IMR-90 (cell line): Measurements from ENCODE around the gene LPAR1. TPM values are rescaled to one million over a fixed set of nuclear protein-coding genes. Genes with fewer than 3 reads are reported as not detected.

ENCODE experiments used
- ATAC-seq: fragments of 200-7000 bp; cut with Tn5 transposase; 2 replicates; pipeline ENCODE4 v1.9.1; 2020; ENCODE audit warnings: low read depth, mild to moderate bottlenecking, moderate library complexity
- BruUV-seq: library from RNA; stranded (reverse); fragments of 400-500 nt; replicated peaks from 2 replicates; lab custom pipeline; 2021; lab: Mats Ljungman, UMichigan
- CTCF ChIA-PET: fragments of 300-600 bp; formaldehyde crosslinking; extraction: SDS; loops from one replicate; lab custom pipeline; 2021; ENCODE audit warnings: antibody characterized with exemption; lab: Yijun Ruan, JAX
- POLR2A ChIA-PET: fragments of 300-600 bp; sonication (Branson Sonifier 250); formaldehyde crosslinking; loops from one replicate; lab custom pipeline; 2022; ENCODE audit warnings: antibody characterized with exemption; ENCODE audit not compliant: unreplicated experiment; lab: Charles Lee
- DNase-seq: peaks from one replicate; pipeline ENCODE4 v3.0.0; 2013
- H2AFZ ChIP-seq: replicated peaks from 2 replicates; pipeline ENCODE3; 2013; ENCODE audit warnings: low read length, mild to moderate bottlenecking; ENCODE audit not compliant: poor library complexity
- H2AK5ac ChIP-seq: 2 replicates; pipeline ENCODE4 v1.6.1; 2013; ENCODE audit warnings: low read depth, low read length, inconsistent platforms
- H2AK9ac ChIP-seq: replicated peaks from 2 replicates; pipeline ENCODE3; 2013; ENCODE audit warnings: mild to moderate bottlenecking, low read depth, low read length, moderate library complexity; ENCODE audit not compliant: poor library complexity
- H2BK120ac ChIP-seq: 2 replicates; pipeline ENCODE4 v1.6.1; 2013; ENCODE audit warnings: low read depth, low read length, inconsistent platforms
- H2BK15ac ChIP-seq: 3 replicates; pipeline ENCODE4 v1.6.1; 2013; ENCODE audit warnings: low read depth, low read length, inconsistent platforms
- H2BK20ac ChIP-seq: 2 replicates; pipeline ENCODE4 v1.6.1; 2013; ENCODE audit warnings: low read depth, mild to moderate bottlenecking, inconsistent platforms, low read length, moderate library complexity
- H2BK5ac ChIP-seq: 2 replicates; pipeline ENCODE4 v1.6.1; 2013; ENCODE audit warnings: mild to moderate bottlenecking, low read depth, low read length, inconsistent platforms; ENCODE audit not compliant: poor library complexity, severe bottlenecking
- H3K14ac ChIP-seq: replicated peaks from 2 replicates; pipeline ENCODE4 v1.6.1; 2013; ENCODE audit warnings: low read depth, low read length, inconsistent platforms
- H3K18ac ChIP-seq: 2 replicates; pipeline ENCODE4 v1.6.1; 2013; ENCODE audit warnings: low read depth, low read length, control low read depth
- H3K23ac ChIP-seq: 2 replicates; pipeline ENCODE4 v1.6.1; 2013; ENCODE audit warnings: low read depth, low read length, inconsistent platforms
- H3K27ac ChIP-seq: 2 replicates; pipeline ENCODE4 v1.5.1; 2013; ENCODE audit warnings: mild to moderate bottlenecking, control low read depth, low read length; ENCODE audit not compliant: insufficient read depth
- H3K27me3 ChIP-seq: 2 replicates; pipeline ENCODE4 v1.6.1; 2013; ENCODE audit warnings: low read length; ENCODE audit not compliant: control insufficient read depth, insufficient read depth
- H3K36me3 ChIP-seq: 2 replicates; pipeline ENCODE4 v1.6.1; 2013; ENCODE audit warnings: low read length, mixed read lengths; ENCODE audit not compliant: control insufficient read depth, insufficient read depth
- H3K4ac ChIP-seq: 2 replicates; pipeline ENCODE4 v1.6.1; 2013; ENCODE audit warnings: low read depth, low read length, inconsistent platforms
- H3K4me1 ChIP-seq: 2 replicates; pipeline ENCODE4 v1.6.1; 2013; ENCODE audit warnings: low read length, mixed read lengths; ENCODE audit not compliant: control insufficient read depth, insufficient read depth
- H3K4me2 ChIP-seq: 2 replicates; pipeline ENCODE4 v1.6.1; 2013; ENCODE audit warnings: low read depth, mild to moderate bottlenecking, control low read depth, low read length, moderate library complexity
- H3K4me3 ChIP-seq: 2 replicates; pipeline ENCODE4 v1.5.1; 2013; ENCODE audit warnings: low read depth, mild to moderate bottlenecking, control low read depth, low read length, moderate library complexity; ENCODE audit not compliant: insufficient read depth
- H3K56ac ChIP-seq: 2 replicates; pipeline ENCODE4 v1.6.1; 2013; ENCODE audit warnings: low read length, inconsistent platforms; ENCODE audit not compliant: insufficient read depth; ENCODE audit errors: extremely low read depth
- H3K79me1 ChIP-seq, 2 experiments: 2 replicates each; pipeline ENCODE4 v1.6.1; 2013; ENCODE audit warnings: low read length in 2 of 2, inconsistent platforms in 1 of 2, low read depth in 1 of 2
- H3K9ac ChIP-seq: 2 replicates; pipeline ENCODE4 v1.6.1; 2013; ENCODE audit warnings: low read depth, low read length, control low read depth
- H3K9me1 ChIP-seq: 2 replicates; pipeline ENCODE4 v1.6.1; 2013; ENCODE audit warnings: low read length, inconsistent platforms; ENCODE audit not compliant: insufficient read depth
- H3K9me3 ChIP-seq: 2 replicates; pipeline ENCODE4 v1.6.1; 2013; ENCODE audit warnings: low read length; ENCODE audit not compliant: control insufficient read depth, insufficient read depth
- H4K20me1 ChIP-seq: 2 replicates; pipeline ENCODE4 v1.6.1; 2013; ENCODE audit warnings: low read length, inconsistent platforms; ENCODE audit not compliant: insufficient read depth
- H4K5ac ChIP-seq: 2 replicates; pipeline ENCODE4 v1.6.1; 2013; ENCODE audit warnings: mild to moderate bottlenecking, low read depth, low read length, control low read depth
- H4K8ac ChIP-seq, 2 experiments: 2 replicates each; pipeline ENCODE4 v1.6.1; 2013; ENCODE audit warnings: low read depth in 2 of 2, low read length in 2 of 2, control low read depth in 1 of 2, inconsistent platforms in 1 of 2
- H4K91ac ChIP-seq: 2 replicates; pipeline ENCODE4 v1.6.1; 2013; ENCODE audit warnings: low read depth, low read length, inconsistent platforms; ENCODE audit not compliant: insufficient read depth
- BHLHE40 ChIP-seq: fragments of 150-350 bp; IDR thresholded peaks from 2 replicates; pipeline ENCODE4 v1.6.1; 2016; ENCODE audit warnings: mild to moderate bottlenecking, low read depth, low read length
- CEBPB ChIP-seq: IDR thresholded peaks from 2 replicates; pipeline ENCODE4 v1.6.1; 2012; ENCODE audit warnings: low read depth, low read length, improper control_type of control experiment
- CHD1 ChIP-seq: IDR thresholded peaks from 2 replicates; pipeline ENCODE4 v1.6.1; 2012; ENCODE audit warnings: low read depth, low read length, improper control_type of control experiment
- CTCF ChIP-seq: conservative IDR thresholded peaks from 2 replicates; pipeline ENCODE4 v1.5.1; 2012; ENCODE audit warnings: mild to moderate bottlenecking, low read depth, low read length, improper control_type of control experiment
- ELK1 ChIP-seq: fragments of 150-350 bp; IDR thresholded peaks from 2 replicates; pipeline ENCODE4 v1.6.1; 2016; ENCODE audit warnings: low read depth, mild to moderate bottlenecking, low read length, moderate library complexity, borderline replicate concordance
- FOS ChIP-seq: fragments of 150-350 bp; IDR thresholded peaks from 2 replicates; pipeline ENCODE4 v1.6.1; 2016; ENCODE audit warnings: low read depth, low read length
- MAFK ChIP-seq: IDR thresholded peaks from 2 replicates; pipeline ENCODE4 v1.6.1; 2012; ENCODE audit warnings: low read depth, low read length, improper control_type of control experiment
- MAZ ChIP-seq: IDR thresholded peaks from 2 replicates; pipeline ENCODE4 v1.6.1; 2012; ENCODE audit warnings: low read depth, mild to moderate bottlenecking, low read length, improper control_type of control experiment, moderate library complexity, borderline replicate concordance
- MXI1 ChIP-seq: IDR thresholded peaks from 2 replicates; pipeline ENCODE4 v1.6.1; 2012; ENCODE audit warnings: low read depth, mild to moderate bottlenecking, low read length, moderate library complexity, borderline replicate concordance
- NFE2L2 ChIP-seq: fragments of 150-350 bp; IDR thresholded peaks from 2 replicates; pipeline ENCODE4 v1.6.1; 2016; ENCODE audit warnings: low read depth, mild to moderate bottlenecking, low read length
- POLR2A ChIP-seq: IDR thresholded peaks from 2 replicates; pipeline ENCODE4 v1.6.1; 2012; ENCODE audit warnings: mild to moderate bottlenecking, low read depth, low read length
- RAD21 ChIP-seq: IDR thresholded peaks from 2 replicates; pipeline ENCODE4 v1.6.1; 2012; ENCODE audit warnings: low read length, improper control_type of control experiment
- RCOR1 ChIP-seq: IDR thresholded peaks from 2 replicates; pipeline ENCODE4 v1.6.1; 2012; ENCODE audit warnings: mild to moderate bottlenecking, low read length, improper control_type of control experiment; ENCODE audit not compliant: insufficient replicate concordance
- RFX5 ChIP-seq: IDR thresholded peaks from 2 replicates; pipeline ENCODE4 v1.8.0; 2012; ENCODE audit warnings: low read depth, mild to moderate bottlenecking, low read length, moderate library complexity
- SMC3 ChIP-seq: fragments of 150-350 bp; IDR thresholded peaks from 2 replicates; pipeline ENCODE4 v1.6.1; 2016; ENCODE audit warnings: low read depth, mild to moderate bottlenecking, antibody characterized with exemption, low read length, moderate library complexity
- USF2 ChIP-seq: fragments of 150-350 bp; IDR thresholded peaks from 2 replicates; pipeline ENCODE4 v1.6.1; 2017; ENCODE audit warnings: mild to moderate bottlenecking, antibody characterized with exemption, low read length, low read depth
- WGBS, 2 experiments: methylation state at CpG; one replicate each; pipeline versions ENCODE4 v1.1.5 to v1.1.7; 2013; ENCODE audit warnings: missing lambda C conversion rate in 2 of 2; ENCODE audit not compliant: insufficient read length in 1 of 2; ENCODE audit errors: extremely low coverage in 2 of 2; 5-methylcytosine and 5-hydroxymethylcytosine counted together
- dilution Hi-C: fragments of 300-500 bp; cut with HindIII; formaldehyde crosslinking; loops from one replicate; pipeline ENCODE4 v1.14.3; 2018; ENCODE audit warnings: low sequenced_read_pairs; ENCODE audit not compliant: unreplicated experiment
- in situ Hi-C: fragments of 300-500 bp; cut with MboI; formaldehyde crosslinking; loops from 3 replicates; pipeline ENCODE4 v1.14.3; 2019; ENCODE audit warnings: low sequenced_read_pairs, inconsistent platforms, mixed read lengths
- intact Hi-C: fragments of 100-400 bp; cut with micrococcal nuclease; formaldehyde crosslinking; loops from 2 replicates; pipeline ENCODE4 v1.10.0; 2022
- polyA plus RNA-seq, 3 experiments: library from polyadenylated mRNA; depleted of rRNA; stranded (reverse); fragments of >200 nt; gene quantifications; 2 replicates each; pipeline ENCODE4 v1.2.3, GENCODE V29; 2012; ENCODE audit warnings: low replicate concordance in 1 of 3
- total RNA-seq: library from RNA; depleted of rRNA; stranded (reverse); fragments of >200 nt; gene quantifications from 2 replicates; pipeline ENCODE4 v1.2.3, GENCODE V29; 2012

Gene LPAR1
- total and polyA plus RNA-seq, 2 of the 4 experiments (the other 2 are of a cell fraction): 171 to 315 TPM

GRCh38 chr9:110958847-110959246, 79.4 kb downstream of the LPAR1 start:
- Histone ChIP-seq H2AK5ac (no peak overlapping the region), H4K20me1 (peaks cover 42% of the 10 kb centered on the region), H2AFZ (no peak overlapping the region), H3K4ac (no peak overlapping the region), H3K27me3 (no peaks in the 10 kb centered on the region), H2BK5ac (no peak overlapping the region), H3K4me3 (no peak overlapping the region), H3K9me1 (peaks cover 4% of the 10 kb centered on the region), H2BK120ac (no peak overlapping the region), H3K27ac (no peak overlapping the region), H3K56ac (no peak overlapping the region), H3K4me2 (no peak overlapping the region), H4K5ac (no peak overlapping the region), H3K23ac (no peak overlapping the region), H3K79me1 (peaks cover 14 to 52% of the 10 kb centered on the region in 2 experiments; a peak in 3 of 4 replicates), H3K9me3 (no peaks in the 10 kb centered on the region), H3K14ac (no peak overlapping the region), H2BK15ac (no peak overlapping the region), H4K91ac (no peak overlapping the region), H3K18ac (no peak overlapping the region), H4K8ac (no peak overlapping the region), H3K4me1 (peaks cover 2% of the 10 kb centered on the region; the same call in 1 of the 2 replicates), H3K36me3 (peaks cover 30% of the 10 kb centered on the region), H3K9ac (no peak overlapping the region), H2BK20ac (no peak overlapping the region), H2AK9ac (no peak overlapping the region)
- intact Hi-C loops: no loop called here
- ChIA-PET CTCF (no interaction called here), POLR2A (no interaction called here)
- TF ChIP-seq CHD1 (no peak), MAFK (no peak), USF2 (no peak), CTCF (no peak), SMC3 (no peak), POLR2A (no peak), BHLHE40 (no peak), FOS (no peak), MXI1 (no peak), CEBPB (no peak), MAZ (no peak), NFE2L2 (no peak), RAD21 (no peak), RFX5 (no peak), RCOR1 (no peak), ELK1 (no peak)
- ATAC-seq: no peak
- DNase-seq: no peak
- no TSS peak for BruUV-seq
- in situ Hi-C loops: no loop called here
- no CpG with 5 or more reads among the region's 1 CpG for WGBS, 2 experiments
- dilution Hi-C loops: no loop called here
